ENCODE results near the gene STXBP5.

DNA sequence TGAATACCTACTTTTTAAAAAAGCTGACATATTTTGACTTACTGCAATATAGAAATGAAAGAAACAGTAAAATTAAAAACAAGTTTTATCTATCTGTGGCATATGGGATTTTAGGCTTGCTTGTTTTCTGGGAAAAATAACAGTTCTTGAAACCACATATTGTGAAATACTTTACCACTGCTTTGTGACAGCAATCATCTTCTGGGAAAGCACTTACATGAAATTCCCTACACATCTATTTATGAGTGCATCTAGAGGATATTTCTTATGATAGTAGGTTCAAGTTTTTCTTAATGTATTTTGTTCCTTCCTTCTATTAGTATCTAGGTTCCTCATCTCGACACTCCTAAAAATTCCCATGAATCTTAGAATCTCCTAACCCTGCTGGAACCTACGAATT lies 75.2 kb downstream of the STXBP5 start:
- TF ChIP-seq, protein P1, sequence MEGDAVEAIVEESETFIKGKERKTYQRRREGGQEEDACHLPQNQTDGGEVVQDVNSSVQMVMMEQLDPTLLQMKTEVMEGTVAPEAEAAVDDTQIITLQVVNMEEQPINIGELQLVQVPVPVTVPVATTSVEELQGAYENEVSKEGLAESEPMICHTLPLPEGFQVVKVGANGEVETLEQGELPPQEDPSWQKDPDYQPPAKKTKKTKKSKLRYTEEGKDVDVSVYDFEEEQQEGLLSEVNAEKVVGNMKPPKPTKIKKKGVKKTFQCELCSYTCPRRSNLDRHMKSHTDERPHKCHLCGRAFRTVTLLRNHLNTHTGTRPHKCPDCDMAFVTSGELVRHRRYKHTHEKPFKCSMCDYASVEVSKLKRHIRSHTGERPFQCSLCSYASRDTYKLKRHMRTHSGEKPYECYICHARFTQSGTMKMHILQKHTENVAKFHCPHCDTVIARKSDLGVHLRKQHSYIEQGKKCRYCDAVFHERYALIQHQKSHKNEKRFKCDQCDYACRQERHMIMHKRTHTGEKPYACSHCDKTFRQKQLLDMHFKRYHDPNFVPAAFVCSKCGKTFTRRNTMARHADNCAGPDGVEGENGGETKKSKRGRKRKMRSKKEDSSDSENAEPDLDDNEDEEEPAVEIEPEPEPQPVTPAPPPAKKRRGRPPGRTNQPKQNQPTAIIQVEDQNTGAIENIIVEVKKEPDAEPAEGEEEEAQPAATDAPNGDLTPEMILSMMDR (IDR thresholded peaks at IDR 0.05): no peak
- TF ChIP-seq POLR2A (IDR thresholded peaks at IDR 0.05) (no peak), POLR2AphosphoS5 (IDR thresholded peaks at IDR 0.05) (no peak)
